ENCODE data around the gene AGBL2.
"Not testable (repeated sequence)": the region's sequence is repeated elsewhere in the genome, so short reads cannot be mapped to it uniquely, and the experiment has no call there.

AGBL2 gene

DNA sequence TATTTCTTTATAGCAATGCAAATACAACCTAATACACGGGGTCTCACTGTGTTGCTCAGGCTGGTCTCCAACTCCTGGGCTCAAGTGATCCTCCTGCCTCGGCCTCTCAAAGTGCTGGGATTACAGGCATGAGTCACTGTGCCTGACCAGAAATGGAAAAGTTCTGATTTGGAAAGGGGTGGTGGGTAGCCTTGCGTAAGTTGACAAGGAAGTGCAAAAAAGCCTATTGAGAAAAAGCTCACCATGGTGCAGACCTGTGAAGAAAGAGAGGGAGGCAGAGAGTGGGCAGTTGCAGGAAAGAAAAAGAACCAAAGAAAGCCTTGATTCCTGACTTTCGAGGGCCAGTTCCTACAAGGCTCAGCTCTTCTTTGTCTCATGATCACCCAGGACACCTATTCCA is 27.1 kb downstream of the AGBL2 start:
- Histone ChIP-seq H3K9me3 (ENCODE audit: low read length) (no peaks in the 10 kb centered on the region), H3K4me1 (ENCODE audit: insufficient read depth, low read length) (no peaks in the 10 kb centered on the region), H3K9ac (ENCODE audit: low read length) (no peak overlapping the region), H3K36me3 (ENCODE audit: insufficient read depth, low read length) (no peaks in the 10 kb centered on the region), H3K27me3 (ENCODE audit: control insufficient read depth in 1 of 2, insufficient read depth in 2 of 2, low read length in 2 of 2) (no peaks in the 10 kb centered on the region), H3K27ac (ENCODE audit: low read depth, low read length) (no peak overlapping the region), H3K4me3 (ENCODE audit: low read depth in 1 of 2, low read length in 2 of 2) (no peak overlapping the region)

DNA sequence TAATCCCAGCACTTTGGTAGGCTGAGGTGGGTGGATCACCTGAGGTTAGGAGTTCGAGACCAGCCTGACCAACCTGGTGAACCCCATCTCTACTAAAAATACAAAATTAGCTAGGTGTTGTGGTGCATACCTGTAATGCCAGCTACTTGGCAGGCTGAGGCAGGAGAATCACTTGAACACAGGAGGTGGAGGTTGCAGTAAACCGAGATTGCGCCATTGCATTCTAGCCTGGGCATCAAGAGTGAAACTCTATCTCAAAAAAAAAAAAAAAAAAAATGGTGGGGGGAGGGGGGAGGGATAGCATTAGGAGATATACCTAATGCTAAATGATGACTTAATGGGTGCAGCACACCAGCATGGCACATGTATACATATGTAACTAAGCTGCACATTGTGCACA is 28.5 kb downstream of the AGBL2 start:
- H3K9ac ChIP-seq (ENCODE audit: low read length); H3K36me3 ChIP-seq (ENCODE audit: insufficient read depth, low read length); H3K4me3 ChIP-seq (ENCODE audit: low read depth in 1 of 2, low read length in 2 of 2); H3K27me3 ChIP-seq (ENCODE audit: control insufficient read depth in 1 of 2, insufficient read depth in 2 of 2, low read length in 2 of 2); H3K9me3 ChIP-seq (ENCODE audit: low read length); H3K4me1 ChIP-seq (ENCODE audit: insufficient read depth, low read length); H3K27ac ChIP-seq (ENCODE audit: low read depth, low read length): not testable (repeated sequence)

- H3K36me3 ChIP-seq (ENCODE audit: insufficient read depth, low read length) = no peaks in the 10 kb centered on the region
- H3K4me3 ChIP-seq (ENCODE audit: low read depth in 1 of 2, low read length in 2 of 2) = no peak overlapping the region
- no peaks in the 10 kb centered on the region for H3K27me3 ChIP-seq (ENCODE audit: control insufficient read depth in 1 of 2, insufficient read depth in 2 of 2, low read length in 2 of 2)
- H3K9ac ChIP-seq (ENCODE audit: low read length) = no peak overlapping the region
- H3K27ac ChIP-seq (ENCODE audit: low read depth, low read length) = no peak overlapping the region
- no peaks in the 10 kb centered on the region for H3K9me3 ChIP-seq (ENCODE audit: low read length)
- no peaks in the 10 kb centered on the region for H3K4me1 ChIP-seq (ENCODE audit: insufficient read depth, low read length)
These were observed 29.0 kb downstream of the AGBL2 start for GRCh38 chr11:47686151-47686550.

GRCh38 chr11:47675851-47676250 is 39.3 kb downstream of the AGBL2 start:
- Histone ChIP-seq H3K4me3 (ENCODE audit: low read depth in 1 of 2, low read length in 2 of 2) (no peak overlapping the region), H3K36me3 (ENCODE audit: insufficient read depth, low read length) (no peaks in the 10 kb centered on the region), H3K27me3 (ENCODE audit: control insufficient read depth in 1 of 2, insufficient read depth in 2 of 2, low read length in 2 of 2) (no peaks in the 10 kb centered on the region), H3K9me3 (ENCODE audit: low read length) (no peaks in the 10 kb centered on the region), H3K9ac (ENCODE audit: low read length) (no peak overlapping the region), H3K4me1 (ENCODE audit: insufficient read depth, low read length) (no peaks in the 10 kb centered on the region), H3K27ac (ENCODE audit: low read depth, low read length) (no peak overlapping the region)

DNA sequence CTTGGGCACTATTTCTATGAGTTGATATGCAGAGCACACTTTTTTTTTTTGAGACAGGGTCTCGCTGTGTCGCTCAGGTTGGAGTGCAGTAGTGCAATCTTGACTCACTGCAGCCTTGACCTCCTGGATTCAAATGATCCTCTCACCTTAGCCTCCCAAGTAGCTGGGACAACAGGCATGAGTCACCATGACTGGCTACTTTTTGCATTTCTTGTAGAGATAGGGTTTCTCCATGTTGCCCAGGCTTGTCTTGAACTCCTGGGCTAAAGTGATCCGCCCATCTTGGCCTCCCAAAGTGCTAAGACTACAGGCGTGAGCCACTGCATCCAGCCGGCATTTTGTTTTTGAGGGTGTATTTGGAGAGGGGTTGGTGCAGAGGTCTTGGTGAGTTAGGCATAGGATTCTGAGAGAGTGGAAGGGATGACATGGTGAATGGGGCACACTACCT is 42.9 kb downstream of the AGBL2 start:
- H3K27me3 ChIP-seq (ENCODE audit: control insufficient read depth in 1 of 2, insufficient read depth in 2 of 2, low read length in 2 of 2) = no peaks in the 10 kb centered on the region
- no peaks in the 10 kb centered on the region for H3K9me3 ChIP-seq (ENCODE audit: low read length)
- no peaks in the 10 kb centered on the region for H3K4me1 ChIP-seq (ENCODE audit: insufficient read depth, low read length)
- no peak overlapping the region for H3K4me3 ChIP-seq (ENCODE audit: low read depth in 1 of 2, low read length in 2 of 2)
- H3K27ac ChIP-seq (ENCODE audit: low read depth, low read length) = no peak overlapping the region
- H3K36me3 ChIP-seq (ENCODE audit: insufficient read depth, low read length) = no peaks in the 10 kb centered on the region
- H3K9ac ChIP-seq (ENCODE audit: low read length) = no peak overlapping the region

DNA sequence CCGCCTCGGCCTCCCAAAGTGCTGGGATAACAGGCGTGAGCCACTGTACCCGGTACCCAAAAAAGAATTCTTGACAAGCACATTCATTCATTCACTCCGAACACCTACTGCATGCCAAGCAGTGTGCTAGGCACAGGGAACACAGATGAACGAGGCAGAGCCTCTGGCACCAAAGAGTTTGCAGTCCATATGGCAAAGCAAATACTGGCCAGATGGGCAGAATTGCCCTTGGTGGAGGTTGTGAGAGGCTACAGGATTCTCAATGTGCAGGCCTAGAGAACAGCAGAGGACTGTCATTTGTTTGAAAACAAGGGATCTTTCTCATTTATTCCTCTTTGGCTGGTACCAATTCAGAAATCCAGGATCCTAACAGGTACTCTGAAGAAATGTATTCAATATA is 45.3 kb downstream of the AGBL2 start:
- H3K27ac ChIP-seq (ENCODE audit: low read depth, low read length) = no peak overlapping the region
- no peaks in the 10 kb centered on the region for H3K4me1 ChIP-seq (ENCODE audit: insufficient read depth, low read length)
- no peak overlapping the region for H3K4me3 ChIP-seq (ENCODE audit: low read depth in 1 of 2, low read length in 2 of 2)
- no peaks in the 10 kb centered on the region for H3K36me3 ChIP-seq (ENCODE audit: insufficient read depth, low read length)
- no peaks in the 10 kb centered on the region for H3K27me3 ChIP-seq (ENCODE audit: control insufficient read depth in 1 of 2, insufficient read depth in 2 of 2, low read length in 2 of 2)
- no peaks in the 10 kb centered on the region for H3K9me3 ChIP-seq (ENCODE audit: low read length)
- H3K9ac ChIP-seq (ENCODE audit: low read length) = no peak overlapping the region

DNA sequence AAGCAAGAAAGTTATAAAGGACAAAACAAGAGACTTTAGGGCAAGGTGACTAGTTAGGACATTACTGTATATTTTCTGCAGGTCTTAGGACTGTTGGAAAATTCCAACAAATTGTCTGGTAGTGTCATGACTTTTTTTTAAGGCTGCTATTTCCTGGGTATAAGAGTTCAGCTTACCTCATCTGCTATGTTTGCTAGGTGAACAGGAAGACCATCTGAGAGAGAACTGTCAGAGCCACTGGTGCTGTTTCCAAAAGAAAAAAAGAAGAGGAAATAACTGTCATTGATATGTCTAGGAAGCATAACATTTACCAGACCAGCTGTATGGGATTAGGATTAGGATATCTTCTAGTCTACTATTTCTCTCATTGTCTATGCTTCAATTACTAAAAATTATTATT is 46.5 kb downstream of the AGBL2 start:
- Histone ChIP-seq H3K27ac (ENCODE audit: low read depth, low read length) (no peak overlapping the region), H3K9me3 (ENCODE audit: low read length) (no peaks in the 10 kb centered on the region), H3K4me1 (ENCODE audit: insufficient read depth, low read length) (no peaks in the 10 kb centered on the region), H3K9ac (ENCODE audit: low read length) (no peak overlapping the region), H3K27me3 (ENCODE audit: control insufficient read depth in 1 of 2, insufficient read depth in 2 of 2, low read length in 2 of 2) (no peaks in the 10 kb centered on the region), H3K4me3 (ENCODE audit: low read depth in 1 of 2, low read length in 2 of 2) (no peak overlapping the region), H3K36me3 (ENCODE audit: insufficient read depth, low read length) (no peaks in the 10 kb centered on the region)

GRCh38 chr11:47667555-47667954 is 47.6 kb downstream of the AGBL2 start:
- H3K9ac ChIP-seq (ENCODE audit: low read length) = no peak overlapping the region
- no peaks in the 10 kb centered on the region for H3K9me3 ChIP-seq (ENCODE audit: low read length)
- H3K27ac ChIP-seq (ENCODE audit: low read depth, low read length) = no peak overlapping the region
- no peaks in the 10 kb centered on the region for H3K36me3 ChIP-seq (ENCODE audit: insufficient read depth, low read length)
- H3K4me3 ChIP-seq (ENCODE audit: low read depth in 1 of 2, low read length in 2 of 2) = no peak overlapping the region
- no peaks in the 10 kb centered on the region for H3K27me3 ChIP-seq (ENCODE audit: control insufficient read depth in 1 of 2, insufficient read depth in 2 of 2, low read length in 2 of 2)
- no peaks in the 10 kb centered on the region for H3K4me1 ChIP-seq (ENCODE audit: insufficient read depth, low read length)

GRCh38 chr11:47667135-47667534 is 48.0 kb downstream of the AGBL2 start:
- Histone ChIP-seq H3K4me1 (ENCODE audit: insufficient read depth, low read length) (no peaks in the 10 kb centered on the region), H3K27ac (ENCODE audit: low read depth, low read length) (no peak overlapping the region), H3K36me3 (ENCODE audit: insufficient read depth, low read length) (no peaks in the 10 kb centered on the region), H3K27me3 (ENCODE audit: control insufficient read depth in 1 of 2, insufficient read depth in 2 of 2, low read length in 2 of 2) (no peaks in the 10 kb centered on the region), H3K9ac (ENCODE audit: low read length) (no peak overlapping the region), H3K4me3 (ENCODE audit: low read depth in 1 of 2, low read length in 2 of 2) (no peak overlapping the region), H3K9me3 (ENCODE audit: low read length) (no peaks in the 10 kb centered on the region)

DNA sequence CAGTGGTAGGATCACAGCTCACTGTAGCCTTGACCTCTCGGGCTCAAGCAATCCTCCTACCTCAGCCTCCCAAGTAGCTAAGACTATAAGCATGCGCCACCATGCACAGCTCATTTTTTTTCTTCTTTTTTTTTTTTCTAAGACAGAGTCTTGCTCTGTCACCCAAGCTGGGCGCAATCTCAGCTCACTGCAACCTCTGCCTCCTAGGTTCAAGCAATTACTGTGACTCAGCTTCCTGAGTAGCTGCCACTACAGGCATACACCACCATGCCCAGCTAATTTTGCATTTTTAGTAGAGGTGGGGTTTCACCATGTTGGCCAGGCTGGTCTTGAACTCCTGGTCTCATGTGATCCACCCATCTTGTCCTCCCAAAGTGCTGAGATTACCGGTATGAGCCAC is 50.2 kb downstream of the AGBL2 start:
- not testable (repeated sequence) for H3K4me3 ChIP-seq (ENCODE audit: low read depth in 1 of 2, low read length in 2 of 2); H3K4me1 ChIP-seq (ENCODE audit: insufficient read depth, low read length); H3K9ac ChIP-seq (ENCODE audit: low read length); H3K27me3 ChIP-seq (ENCODE audit: control insufficient read depth in 1 of 2, insufficient read depth in 2 of 2, low read length in 2 of 2); H3K27ac ChIP-seq (ENCODE audit: low read depth, low read length); H3K9me3 ChIP-seq (ENCODE audit: low read length); H3K36me3 ChIP-seq (ENCODE audit: insufficient read depth, low read length)

GRCh38 chr11:47661245-47661644 is 53.9 kb downstream of the AGBL2 start:
- Histone ChIP-seq H3K9ac (ENCODE audit: low read length) (no peak overlapping the region), H3K9me3 (ENCODE audit: low read length) (no peaks in the 10 kb centered on the region), H3K27me3 (ENCODE audit: control insufficient read depth in 1 of 2, insufficient read depth in 2 of 2, low read length in 2 of 2) (no peaks in the 10 kb centered on the region), H3K4me1 (ENCODE audit: insufficient read depth, low read length) (no peaks in the 10 kb centered on the region), H3K36me3 (ENCODE audit: insufficient read depth, low read length) (no peaks in the 10 kb centered on the region), H3K4me3 (ENCODE audit: low read depth in 1 of 2, low read length in 2 of 2) (no peak overlapping the region), H3K27ac (ENCODE audit: low read depth, low read length) (no peak overlapping the region)

DNA sequence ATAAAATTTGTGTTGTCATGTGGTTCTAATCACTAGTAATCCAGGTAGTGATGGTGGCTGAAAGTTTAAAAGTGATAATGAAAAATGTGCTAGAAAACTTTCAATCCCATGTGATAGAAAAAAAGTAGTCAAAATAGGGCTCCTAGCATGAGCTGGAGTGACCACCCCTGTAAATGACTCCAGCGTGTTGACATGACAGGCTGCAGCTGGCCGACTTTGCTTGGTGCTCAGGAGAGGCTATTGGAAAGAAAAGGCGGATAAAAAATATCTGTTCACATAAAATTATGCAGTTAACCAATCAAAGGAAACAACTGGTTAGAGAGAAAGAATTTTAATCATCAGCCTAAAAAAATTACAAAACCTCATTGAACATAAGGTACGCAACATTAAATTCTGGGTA is 55.9 kb downstream of the AGBL2 start:
- H3K4me1 ChIP-seq (ENCODE audit: insufficient read depth, low read length) = no peaks in the 10 kb centered on the region
- no peaks in the 10 kb centered on the region for H3K36me3 ChIP-seq (ENCODE audit: insufficient read depth, low read length)
- no peaks in the 10 kb centered on the region for H3K27me3 ChIP-seq (ENCODE audit: control insufficient read depth in 1 of 2, insufficient read depth in 2 of 2, low read length in 2 of 2)
- H3K4me3 ChIP-seq (ENCODE audit: low read depth in 1 of 2, low read length in 2 of 2) = no peak overlapping the region
- H3K9ac ChIP-seq (ENCODE audit: low read length) = no peak overlapping the region
- H3K27ac ChIP-seq (ENCODE audit: low read depth, low read length) = no peak overlapping the region
- no peaks in the 10 kb centered on the region for H3K9me3 ChIP-seq (ENCODE audit: low read length)

All from muscle layer of colon (tissue), 2 donors.